GM12878 (cell line): ENCODE results near the gene KRT33A. TPM values are rescaled to one million over a fixed set of nuclear protein-coding genes. Genes with fewer than 3 reads are reported as not detected.

Experiments
- ATAC-seq: fragments of 200-7000 bp; cut with Tn5 transposase; 3 replicates; pipeline ENCODE4 v1.9.1; 2020; ENCODE audit warnings: mild to moderate bottlenecking, moderate library complexity
- BruUV-seq: library from RNA; stranded (reverse); fragments of 400-500 nt; replicated peaks from 2 replicates; lab custom pipeline; 2021; lab: Mats Ljungman, UMichigan
- CTCF ChIA-PET: fragments of 300-600 bp; sonication (Branson Sonifier 250); formaldehyde crosslinking; extraction: SDS; loops from one replicate; lab custom pipeline; 2021; ENCODE audit warnings: inconsistent platforms; lab: Yijun Ruan, JAX
- POLR2A ChIA-PET: fragments of 350-600 bp; formaldehyde crosslinking; extraction: SDS; loops from one replicate; lab custom pipeline; 2021; ENCODE audit warnings: inconsistent platforms; lab: Charles Lee
- RAD21 ChIA-PET: fragments of 300-600 bp; sonication (Branson Sonifier 250); formaldehyde crosslinking; loops from one replicate; lab custom pipeline; 2023; ENCODE audit warnings: antibody characterized with exemption; ENCODE audit not compliant: unreplicated experiment; lab: Charles Lee
- SMC1A ChIA-PET: fragments of 300-600 bp; sonication (Branson Sonifier 250); formaldehyde crosslinking; loops from one replicate; lab custom pipeline; 2023; ENCODE audit not compliant: unreplicated experiment, uncharacterized antibody; lab: Charles Lee
- DNase-seq: peaks from one replicate; pipeline ENCODE4 v3.0.0-alpha.2; 2011; ENCODE audit warnings: low read depth, low spot score
- FAIRE-seq: peaks from 3 replicates; lab custom pipeline; 2011; peaks lifted over from hg19 to GRCh38; lab: Jason Lieb, UNC
- H2AFZ ChIP-seq: 2 replicates; pipeline ENCODE4 v1.6.0; 2011; ENCODE audit warnings: low read depth, low read length, control low read depth; ENCODE audit not compliant: control insufficient read depth
- H3K27ac ChIP-seq: 2 replicates; pipeline ENCODE4 v1.5.1; 2011; ENCODE audit warnings: control low read depth; ENCODE audit not compliant: control insufficient read depth, insufficient read depth
- H3K27me3 ChIP-seq, 2 experiments: replicated peaks in 1 of 2; 2 replicates each; pipeline versions ENCODE4 v1.6.0 to v1.6.1; 2011; ENCODE audit warnings: low read length in 1 of 2; ENCODE audit not compliant: control insufficient read depth in 2 of 2, insufficient read depth in 2 of 2
- H3K36me3 ChIP-seq, 2 experiments: 2 replicates each; pipeline ENCODE4 v1.5.1; 2011; ENCODE audit warnings: low read length in 1 of 2; ENCODE audit not compliant: control insufficient read depth in 2 of 2, insufficient read depth in 2 of 2
- H3K4me1 ChIP-seq: 2 replicates; pipeline ENCODE4 v1.6.1; 2011; ENCODE audit warnings: mild to moderate bottlenecking, low read length, moderate library complexity, mixed read lengths; ENCODE audit not compliant: control insufficient read depth, insufficient read depth
- H3K4me2 ChIP-seq: 2 replicates; pipeline ENCODE4 v1.6.0; 2011; ENCODE audit warnings: control low read depth; ENCODE audit not compliant: control insufficient read depth, insufficient read depth
- H3K4me3 ChIP-seq: fragments of 200-600 bp; sonication (generic); 2 replicates; pipeline ENCODE4 v1.5.1; 2016
- H3K79me2 ChIP-seq: 2 replicates; pipeline ENCODE4 v1.6.0; 2011; ENCODE audit warnings: low read length; ENCODE audit not compliant: control insufficient read depth, insufficient read depth
- H3K9ac ChIP-seq: 2 replicates; pipeline ENCODE4 v1.8.0; 2011; ENCODE audit warnings: low read length, control low read depth, mixed read lengths; ENCODE audit not compliant: control insufficient read depth, insufficient read depth
- H3K9me3 ChIP-seq: replicated peaks from 3 replicates; pipeline ENCODE4 v1.5.1; 2011; ENCODE audit warnings: mild to moderate bottlenecking, low read length; ENCODE audit not compliant: control insufficient read depth, insufficient read depth
- H4K20me1 ChIP-seq: 2 replicates; pipeline ENCODE4 v1.6.0; 2011; ENCODE audit not compliant: control insufficient read depth, insufficient read depth
- CHD2 ChIP-seq: IDR thresholded peaks from 2 replicates; pipeline ENCODE4 v1.6.1; 2011; ENCODE audit warnings: low read depth, low read length, improper control_type of control experiment, borderline replicate concordance
- JUND ChIP-seq: IDR thresholded peaks from 2 replicates; pipeline ENCODE4 v1.6.1; 2012; ENCODE audit warnings: low read depth, mild to moderate bottlenecking, low read length, improper control_type of control experiment, moderate library complexity
- NBN ChIP-seq: fragments of 450-650 bp; IDR thresholded peaks from 2 replicates; pipeline ENCODE4 v1.6.1; 2016
- RB1 ChIP-seq: fragments of 450-650 bp; formaldehyde crosslinking; IDR thresholded peaks from 2 replicates; pipeline ENCODE4 v1.6.1; 2017; ENCODE audit warnings: mild to moderate bottlenecking, borderline replicate concordance
- SMAD5 ChIP-seq: IDR thresholded peaks from 2 replicates; pipeline ENCODE4 v1.6.1; 2016; ENCODE audit warnings: antibody characterized with exemption, low read depth
- SMARCA5 ChIP-seq: fragments of 450-650 bp; IDR thresholded peaks from 2 replicates; pipeline ENCODE4 v1.6.1; 2017; ENCODE audit warnings: mild to moderate bottlenecking
- SREBF1 ChIP-seq: IDR thresholded peaks from 2 replicates; pipeline ENCODE4 v1.6.1; 2012; ENCODE audit warnings: mild to moderate bottlenecking, low read length
- SUPT20H ChIP-seq: IDR thresholded peaks from 2 replicates; pipeline ENCODE4 v1.6.1; 2011; ENCODE audit warnings: low read depth, mild to moderate bottlenecking, low read length, moderate library complexity, borderline replicate concordance; ENCODE audit not compliant: control insufficient read depth
- TBL1XR1 ChIP-seq: IDR thresholded peaks from 2 replicates; pipeline ENCODE4 v1.6.1; 2012; ENCODE audit warnings: low read depth, low read length, improper control_type of control experiment
- WGBS: methylation state at CpG from one replicate; pipeline ENCODE4 v1.1.6; 2016; ENCODE audit warnings: low lambda C conversion rate; ENCODE audit not compliant: insufficient replicate concordance, insufficient coverage; ENCODE audit errors: missing lambda C conversion rate; 5-methylcytosine and 5-hydroxymethylcytosine counted together
- in situ Hi-C: fragments of 300-500 bp; cut with MboI; formaldehyde crosslinking; loops from 9 replicates; pipeline ENCODE4 v1.14.3; 2018; ENCODE audit warnings: mixed read lengths
- intact Hi-C: fragments of 100-400 bp; cut with micrococcal nuclease; formaldehyde crosslinking; loops from one replicate; pipeline ENCODE4 v1.14.2; 2022; ENCODE audit not compliant: unreplicated experiment
- polyA plus RNA-seq, 11 experiments: library from polyadenylated mRNA; depleted of rRNA in 4 of 11; unstranded in 6 of 11; stranded (reverse) in 5 of 11; fragments of >200 nt; fragmentation: Nextera tagmentation in 4 of 11; fragmentation: Illumina TruSeq in 1 of 11; extraction: Ambion mirVana in 4 of 11; extraction: Trizol in 1 of 11; gene quantifications; 1 replicate in 1 of 11; 2 replicates in 10 of 11; pipeline versions ENCODE4 v1.2.1 to v1.2.3, GENCODE V29; 2011 to 2016; ENCODE audit warnings: inconsistent platforms in 2 of 11, missing spikeins in 2 of 11, low read depth in 1 of 11
- total RNA-seq, 4 experiments: library from RNA; depleted of rRNA in 3 of 4; stranded (reverse); fragments of >200 nt in 3 of 4; fragmentation: Illumina TruSeq in 1 of 4; extraction: Trizol in 1 of 4; gene quantifications; 2 replicates each; pipeline versions ENCODE4 v1.2.1 to v1.2.3, GENCODE V29; 2013 to 2021
- TF ChIP-seq, protein P1 (sequence below): fragments of 450-650 bp; IDR thresholded peaks from 2 replicates; pipeline ENCODE4 v1.6.1; 2017; ENCODE audit warnings: borderline replicate concordance
- TF ChIP-seq, protein P2 (sequence below): fragments of 450-650 bp; IDR thresholded peaks from 2 replicates; pipeline ENCODE4 v1.6.1; 2017; ENCODE audit warnings: antibody characterized with exemption, mild to moderate bottlenecking, moderate library complexity
- TF ChIP-seq, protein P3 (sequence below): fragments of 450-650 bp; formaldehyde crosslinking; IDR thresholded peaks from 2 replicates; pipeline ENCODE4 v1.4.0; 2022; ENCODE audit warnings: mild to moderate bottlenecking, moderate library complexity

Gene KRT33A
- total and polyA plus RNA-seq, 10 of the 15 experiments (the other 5 are each of a cell fraction or from before 2014, with no cell fraction given), result not detected

DNA sequence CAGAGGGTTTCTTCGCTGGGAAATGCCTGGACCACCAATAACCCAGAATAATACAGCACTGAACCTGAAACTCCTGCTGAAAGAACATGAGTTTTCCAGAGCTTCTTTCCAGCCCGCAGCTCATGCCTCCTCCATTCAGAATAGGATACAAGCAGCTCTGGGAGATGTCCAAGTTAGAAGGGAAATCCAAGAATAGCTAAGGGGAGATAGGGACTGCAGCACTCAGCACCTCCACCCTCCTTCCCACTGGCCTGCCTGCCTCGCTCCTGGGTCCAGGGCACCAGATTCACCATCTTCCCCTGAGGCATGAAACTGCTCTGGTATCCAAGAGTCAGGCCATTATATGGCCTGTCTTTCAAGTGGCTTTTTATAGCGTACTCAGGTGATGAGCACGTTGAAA, 42.7 kb upstream of the KRT33A start (continued):
- TF ChIP-seq, protein P1, sequence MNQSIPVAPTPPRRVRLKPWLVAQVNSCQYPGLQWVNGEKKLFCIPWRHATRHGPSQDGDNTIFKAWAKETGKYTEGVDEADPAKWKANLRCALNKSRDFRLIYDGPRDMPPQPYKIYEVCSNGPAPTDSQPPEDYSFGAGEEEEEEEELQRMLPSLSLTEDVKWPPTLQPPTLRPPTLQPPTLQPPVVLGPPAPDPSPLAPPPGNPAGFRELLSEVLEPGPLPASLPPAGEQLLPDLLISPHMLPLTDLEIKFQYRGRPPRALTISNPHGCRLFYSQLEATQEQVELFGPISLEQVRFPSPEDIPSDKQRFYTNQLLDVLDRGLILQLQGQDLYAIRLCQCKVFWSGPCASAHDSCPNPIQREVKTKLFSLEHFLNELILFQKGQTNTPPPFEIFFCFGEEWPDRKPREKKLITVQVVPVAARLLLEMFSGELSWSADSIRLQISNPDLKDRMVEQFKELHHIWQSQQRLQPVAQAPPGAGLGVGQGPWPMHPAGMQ, result no peak
- no peak for TF ChIP-seq SMAD5
- TF ChIP-seq, protein P2, sequence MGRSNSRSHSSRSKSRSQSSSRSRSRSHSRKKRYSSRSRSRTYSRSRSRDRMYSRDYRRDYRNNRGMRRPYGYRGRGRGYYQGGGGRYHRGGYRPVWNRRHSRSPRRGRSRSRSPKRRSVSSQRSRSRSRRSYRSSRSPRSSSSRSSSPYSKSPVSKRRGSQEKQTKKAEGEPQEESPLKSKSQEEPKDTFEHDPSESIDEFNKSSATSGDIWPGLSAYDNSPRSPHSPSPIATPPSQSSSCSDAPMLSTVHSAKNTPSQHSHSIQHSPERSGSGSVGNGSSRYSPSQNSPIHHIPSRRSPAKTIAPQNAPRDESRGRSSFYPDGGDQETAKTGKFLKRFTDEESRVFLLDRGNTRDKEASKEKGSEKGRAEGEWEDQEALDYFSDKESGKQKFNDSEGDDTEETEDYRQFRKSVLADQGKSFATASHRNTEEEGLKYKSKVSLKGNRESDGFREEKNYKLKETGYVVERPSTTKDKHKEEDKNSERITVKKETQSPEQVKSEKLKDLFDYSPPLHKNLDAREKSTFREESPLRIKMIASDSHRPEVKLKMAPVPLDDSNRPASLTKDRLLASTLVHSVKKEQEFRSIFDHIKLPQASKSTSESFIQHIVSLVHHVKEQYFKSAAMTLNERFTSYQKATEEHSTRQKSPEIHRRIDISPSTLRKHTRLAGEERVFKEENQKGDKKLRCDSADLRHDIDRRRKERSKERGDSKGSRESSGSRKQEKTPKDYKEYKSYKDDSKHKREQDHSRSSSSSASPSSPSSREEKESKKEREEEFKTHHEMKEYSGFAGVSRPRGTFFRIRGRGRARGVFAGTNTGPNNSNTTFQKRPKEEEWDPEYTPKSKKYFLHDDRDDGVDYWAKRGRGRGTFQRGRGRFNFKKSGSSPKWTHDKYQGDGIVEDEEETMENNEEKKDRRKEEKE, result no peak

DNA sequence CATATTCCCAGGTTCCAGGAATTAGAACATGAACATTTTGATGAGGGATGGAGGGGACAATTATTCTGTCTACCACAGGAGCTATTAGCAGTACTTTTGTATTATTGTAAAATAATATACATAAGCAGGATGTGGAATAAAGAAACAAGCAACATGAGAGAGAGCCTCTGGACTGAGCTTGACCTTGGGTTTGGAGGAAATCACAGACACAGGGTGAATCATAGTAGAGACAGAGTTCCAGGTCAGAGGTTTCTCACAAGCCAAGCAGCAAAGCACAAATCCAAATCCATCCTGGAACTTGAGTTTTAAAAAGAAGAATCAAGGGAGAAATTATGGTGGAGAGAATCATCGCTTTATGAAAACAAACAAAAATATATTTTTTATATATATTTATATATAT, 41.6 kb upstream of the KRT33A start:
- Histone ChIP-seq H3K27ac (no peak overlapping the region), H2AFZ (no peak overlapping the region), H3K9ac (no peak overlapping the region), H3K79me2 (no peaks in the 10 kb centered on the region), H4K20me1 (no peaks in the 10 kb centered on the region), H3K27me3 (peaks cover 0 to 3% of the 10 kb centered on the region in 2 experiments; a peak in 2 of 4 replicates), H3K9me3 (no peaks in the 10 kb centered on the region; the same call in 2 of the 3 replicates), H3K4me1 (no peaks in the 10 kb centered on the region), H3K36me3 (no peaks in the 10 kb centered on the region), H3K4me3 (no peak overlapping the region), H3K4me2 (no peak overlapping the region)
- FAIRE-seq (no peak), ATAC-seq (no peak), DNase-seq (no peak)
- POLR2A ChIA-PET, result no interaction called here
- BruUV-seq, result no TSS peak
- in situ Hi-C loops, result no loop called here
- CTCF ChIA-PET, result no interaction called here
- intact Hi-C loops, result no loop called here
- 58% methylated on average over 1 of the region's 1 CpG for WGBS
- SMC1A ChIA-PET, result no interaction called here
- RAD21 ChIA-PET, result interaction anchor here (0.6 kb wide), 1 partner anchor 681 kb away, joined by 3 read pairs; no protein-coding TSS in a partner anchor
- TF ChIP-seq TBL1XR1, result no peak
- TF ChIP-seq JUND, result no peak
- TF ChIP-seq NBN, result no peak
- no peak for TF ChIP-seq CHD2
- no peak for TF ChIP-seq SMARCA5
- no peak for TF ChIP-seq SREBF1
- TF ChIP-seq, protein P3, sequence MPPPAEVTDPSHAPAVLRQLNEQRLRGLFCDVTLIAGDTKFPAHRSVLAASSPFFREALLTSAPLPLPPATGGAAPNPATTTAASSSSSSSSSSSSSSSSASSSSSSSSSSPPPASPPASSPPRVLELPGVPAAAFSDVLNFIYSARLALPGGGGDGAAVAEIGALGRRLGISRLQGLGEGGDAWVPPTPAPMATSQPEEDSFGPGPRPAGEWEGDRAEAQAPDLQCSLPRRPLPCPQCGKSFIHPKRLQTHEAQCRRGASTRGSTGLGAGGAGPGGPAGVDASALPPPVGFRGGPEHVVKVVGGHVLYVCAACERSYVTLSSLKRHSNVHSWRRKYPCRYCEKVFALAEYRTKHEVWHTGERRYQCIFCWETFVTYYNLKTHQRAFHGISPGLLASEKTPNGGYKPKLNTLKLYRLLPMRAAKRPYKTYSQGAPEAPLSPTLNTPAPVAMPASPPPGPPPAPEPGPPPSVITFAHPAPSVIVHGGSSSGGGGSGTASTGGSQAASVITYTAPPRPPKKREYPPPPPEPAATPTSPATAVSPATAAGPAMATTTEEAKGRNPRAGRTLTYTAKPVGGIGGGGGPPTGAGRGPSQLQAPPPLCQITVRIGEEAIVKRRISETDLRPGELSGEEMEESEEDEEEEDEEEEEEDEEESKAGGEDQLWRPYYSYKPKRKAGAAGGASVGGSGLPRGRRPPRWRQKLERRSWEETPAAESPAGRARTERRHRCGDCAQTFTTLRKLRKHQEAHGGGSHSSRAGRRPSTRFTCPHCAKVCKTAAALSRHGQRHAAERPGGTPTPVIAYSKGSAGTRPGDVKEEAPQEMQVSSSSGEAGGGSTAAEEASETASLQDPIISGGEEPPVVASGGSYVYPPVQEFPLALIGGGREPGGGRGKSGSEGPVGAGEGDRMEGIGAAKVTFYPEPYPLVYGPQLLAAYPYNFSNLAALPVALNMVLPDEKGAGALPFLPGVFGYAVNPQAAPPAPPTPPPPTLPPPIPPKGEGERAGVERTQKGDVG (CRISPR knock-in tag), result no peak
- TF ChIP-seq RB1, result no peak
- no peak for TF ChIP-seq SUPT20H
